VCaP (cell line): ENCODE measurements around the gene OSBPL10.

Experiments
- H3K27ac ChIP-seq: fragments of 450-650 bp; 2 replicates; pipeline ENCODE4 v1.5.1; 2017
- TF ChIP-seq, protein P1 (sequence below): fragments of 450-650 bp; conservative IDR thresholded peaks from 2 replicates; pipeline ENCODE4 v1.5.1; 2017; ENCODE audit warnings: mild to moderate bottlenecking, moderate library complexity

OSBPL10 gene

DNA sequence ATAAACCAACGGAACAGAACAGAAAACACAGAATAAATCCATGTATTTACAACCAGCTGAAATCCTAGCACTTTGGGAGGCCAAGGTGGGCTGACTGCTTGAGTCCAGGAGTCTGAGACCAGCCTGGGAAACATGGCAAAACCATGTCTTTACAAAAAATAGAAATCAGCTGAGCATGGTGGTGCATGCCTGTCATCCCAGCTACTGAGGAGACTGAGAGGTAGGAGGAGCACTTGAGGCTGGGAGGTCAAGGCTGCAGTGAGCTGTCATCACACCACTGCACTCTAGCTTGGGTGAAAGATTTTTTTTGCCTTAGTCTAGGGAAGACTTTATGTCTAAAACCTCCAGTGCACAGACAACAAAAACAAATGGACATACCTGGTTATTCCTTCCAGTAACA is 327.6 kb downstream of the OSBPL10 start:
- TF ChIP-seq, protein P1, sequence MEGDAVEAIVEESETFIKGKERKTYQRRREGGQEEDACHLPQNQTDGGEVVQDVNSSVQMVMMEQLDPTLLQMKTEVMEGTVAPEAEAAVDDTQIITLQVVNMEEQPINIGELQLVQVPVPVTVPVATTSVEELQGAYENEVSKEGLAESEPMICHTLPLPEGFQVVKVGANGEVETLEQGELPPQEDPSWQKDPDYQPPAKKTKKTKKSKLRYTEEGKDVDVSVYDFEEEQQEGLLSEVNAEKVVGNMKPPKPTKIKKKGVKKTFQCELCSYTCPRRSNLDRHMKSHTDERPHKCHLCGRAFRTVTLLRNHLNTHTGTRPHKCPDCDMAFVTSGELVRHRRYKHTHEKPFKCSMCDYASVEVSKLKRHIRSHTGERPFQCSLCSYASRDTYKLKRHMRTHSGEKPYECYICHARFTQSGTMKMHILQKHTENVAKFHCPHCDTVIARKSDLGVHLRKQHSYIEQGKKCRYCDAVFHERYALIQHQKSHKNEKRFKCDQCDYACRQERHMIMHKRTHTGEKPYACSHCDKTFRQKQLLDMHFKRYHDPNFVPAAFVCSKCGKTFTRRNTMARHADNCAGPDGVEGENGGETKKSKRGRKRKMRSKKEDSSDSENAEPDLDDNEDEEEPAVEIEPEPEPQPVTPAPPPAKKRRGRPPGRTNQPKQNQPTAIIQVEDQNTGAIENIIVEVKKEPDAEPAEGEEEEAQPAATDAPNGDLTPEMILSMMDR = no peak
- H3K27ac ChIP-seq = no peak overlapping the region

GRCh38 chr3:31652296-31652695 is 328.8 kb downstream of the OSBPL10 start:
- no peak overlapping the region for H3K27ac ChIP-seq
- TF ChIP-seq, protein P1 = no peak

- TF ChIP-seq, protein P1 = no peak
- no peak overlapping the region for H3K27ac ChIP-seq
Observed at GRCh38 chr3:31648286-31648968, 332.6 kb downstream of the OSBPL10 start.

DNA sequence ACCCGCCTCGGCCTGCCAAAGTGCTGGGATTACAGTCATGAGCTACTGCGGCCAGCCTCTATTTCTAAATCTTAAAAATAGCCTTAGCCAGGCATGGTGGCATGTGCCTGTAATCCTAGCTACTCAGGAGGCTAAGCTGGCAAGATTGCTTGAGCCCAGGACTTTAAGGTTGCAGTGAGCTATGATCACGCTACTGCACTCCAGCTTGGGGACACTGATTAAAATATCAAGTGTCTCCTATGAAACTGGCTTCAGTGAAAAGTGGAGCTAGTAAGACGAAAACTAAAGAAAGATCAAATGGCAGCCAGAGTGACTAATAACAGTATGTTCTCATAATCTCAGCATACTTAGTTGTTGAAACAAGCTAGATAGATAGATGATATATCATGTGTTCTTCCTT is 335.8 kb downstream of the OSBPL10 start:
- TF ChIP-seq, protein P1 = no peak
- no peak overlapping the region for H3K27ac ChIP-seq

- TF ChIP-seq, protein P1 = no peak; the same call in 1 of the 2 replicates
- H3K27ac ChIP-seq = no peak overlapping the region
Observed at GRCh38 chr3:31639828-31640227, 341.2 kb downstream of the OSBPL10 start.

DNA sequence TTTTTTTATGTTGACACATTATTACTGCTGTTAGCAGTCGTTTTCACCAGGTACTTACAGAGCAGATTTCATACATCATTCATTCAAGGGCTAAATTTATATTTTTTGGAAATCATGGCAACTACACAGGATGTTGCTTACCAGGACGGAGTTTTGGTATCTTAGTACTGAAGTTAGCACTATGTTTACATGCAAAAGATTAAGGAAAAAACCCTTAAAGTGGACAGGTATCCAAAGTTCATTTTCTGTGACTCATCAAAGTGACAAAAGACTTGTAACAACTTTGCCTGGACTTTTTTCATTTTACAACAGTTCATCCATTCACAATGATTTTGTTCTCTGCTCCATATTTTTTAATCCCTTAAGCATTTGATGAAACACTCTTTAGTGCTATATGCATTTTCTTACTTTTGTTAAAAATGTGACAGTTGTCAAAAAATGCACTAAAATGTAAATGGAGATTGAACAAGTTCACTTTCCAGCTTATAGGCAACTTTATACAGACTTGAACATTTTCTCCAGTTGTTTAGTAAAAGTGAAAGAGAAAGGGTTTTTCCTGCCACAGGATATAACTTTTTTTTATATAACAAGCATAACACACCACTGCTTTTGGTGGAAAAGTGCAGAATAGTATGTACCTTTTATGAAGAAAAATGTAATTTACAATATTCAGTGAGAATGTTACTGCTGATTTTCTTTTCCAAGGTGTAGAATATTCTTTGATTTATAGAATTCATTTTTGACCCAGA is 344.2 kb downstream of the OSBPL10 start:
- TF ChIP-seq, protein P1 = no peak
- no peak overlapping the region for H3K27ac ChIP-seq

DNA sequence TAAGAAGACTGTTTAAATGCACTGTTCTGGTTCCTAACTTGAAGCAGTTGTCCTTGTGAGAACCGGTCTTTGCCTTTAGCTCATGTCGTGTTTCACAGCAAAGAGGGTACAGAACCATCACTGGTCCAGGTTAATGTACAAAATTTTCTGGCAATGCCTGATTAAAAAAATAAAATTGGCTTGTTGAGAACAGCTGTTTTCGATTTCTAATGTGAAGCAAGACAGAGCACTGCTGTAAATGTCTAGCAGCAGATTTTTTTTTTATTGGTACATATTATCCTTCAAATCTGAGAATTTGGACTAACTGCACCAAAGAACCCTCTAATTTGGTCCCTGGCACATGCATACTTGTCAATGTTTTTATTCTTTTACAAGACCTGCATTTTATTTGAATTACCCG is 345.0 kb downstream of the OSBPL10 start:
- no peak overlapping the region for H3K27ac ChIP-seq
- TF ChIP-seq, protein P1 = no peak
